SW 1271 (cell line): ENCODE results near the gene HSD3B2.

ENCODE experiments used
- DNase-seq, 2 experiments: peaks; one replicate each; lab custom pipeline; 2025; lab: John Stamatoyannopoulos, UW

Gene HSD3B2

GRCh38 chr1:119462964-119463363, 48.0 kb downstream of the HSD3B2 start:
- DNase-seq, result no peak

GRCh38 chr1:119463569-119463968, 48.6 kb downstream of the HSD3B2 start:
- no peak for DNase-seq

- no peak for DNase-seq
Observed at GRCh38 chr1:119466445-119466844, 51.5 kb downstream of the HSD3B2 start.

- no peak for DNase-seq
Observed at GRCh38 chr1:119467219-119467618, 52.3 kb downstream of the HSD3B2 start.

- no peak for DNase-seq
Observed at GRCh38 chr1:119467857-119468668, 53.1 kb downstream of the HSD3B2 start.

- no peak for DNase-seq
Observed at GRCh38 chr1:119469741-119470140, 54.8 kb downstream of the HSD3B2 start.

- DNase-seq, result no peak
Observed at GRCh38 chr1:119470377-119470776, 55.4 kb downstream of the HSD3B2 start.

- DNase-seq, result no peak
Observed at GRCh38 chr1:119470958-119471357, 56.0 kb downstream of the HSD3B2 start.

- no peak for DNase-seq
Observed at GRCh38 chr1:119471566-119471965, 56.6 kb downstream of the HSD3B2 start.

GRCh38 chr1:119472080-119472818, 57.3 kb downstream of the HSD3B2 start:
- DNase-seq, result no peak
